NCI-H187 treated with DMSO at 0.1 percent for 48 hours (cell line): ENCODE measurements around the gene LCN2.

Experiments
- DNase-seq: peaks from one replicate; lab custom pipeline; 2025; lab: John Stamatoyannopoulos, UW

Gene LCN2

DNA sequence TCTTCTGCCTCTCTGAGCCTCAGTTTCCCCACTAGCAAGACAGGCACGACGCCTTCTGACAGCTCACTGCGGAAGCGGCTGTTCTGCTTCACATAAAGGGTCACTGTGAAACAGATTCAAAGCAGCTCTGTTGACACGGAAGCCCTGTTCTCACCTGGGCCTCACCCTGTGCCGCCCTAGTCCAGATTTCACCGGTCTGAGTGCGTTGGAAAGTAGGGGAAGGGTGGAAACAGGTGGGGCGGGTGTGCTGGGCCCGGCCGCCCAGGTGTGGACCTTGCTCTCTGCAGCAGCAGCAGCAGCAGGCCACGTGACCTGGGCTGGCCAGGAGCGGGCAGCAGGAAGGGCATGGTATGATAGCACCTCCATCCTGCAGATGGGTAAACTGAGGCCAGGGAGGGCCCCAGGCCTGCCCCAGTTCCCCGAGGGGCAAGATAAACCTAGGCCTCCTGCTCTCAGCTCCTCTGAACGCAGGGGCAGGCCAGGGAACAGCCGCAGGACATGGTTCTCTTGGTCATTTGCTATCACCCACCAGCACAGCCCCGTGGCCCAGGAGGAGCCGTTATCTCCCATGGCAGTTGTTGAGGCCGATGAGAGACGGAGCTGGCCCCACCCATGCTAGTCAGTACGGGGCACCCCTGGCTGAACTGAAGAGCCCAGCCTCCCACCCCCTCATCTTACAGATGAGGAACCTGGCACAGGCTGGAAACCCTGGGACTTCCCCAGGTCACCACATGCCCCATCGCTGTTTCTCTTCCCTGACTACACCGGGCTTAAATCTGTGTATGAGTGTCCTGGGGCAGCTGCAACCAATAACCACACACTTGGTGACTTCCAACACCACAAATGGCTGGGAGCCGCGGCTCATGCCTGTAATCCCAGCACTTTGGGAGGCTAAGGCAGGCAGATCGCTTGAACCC is 33.8 kb upstream of the LCN2 start:
- DNase-seq, result no peak

DNA sequence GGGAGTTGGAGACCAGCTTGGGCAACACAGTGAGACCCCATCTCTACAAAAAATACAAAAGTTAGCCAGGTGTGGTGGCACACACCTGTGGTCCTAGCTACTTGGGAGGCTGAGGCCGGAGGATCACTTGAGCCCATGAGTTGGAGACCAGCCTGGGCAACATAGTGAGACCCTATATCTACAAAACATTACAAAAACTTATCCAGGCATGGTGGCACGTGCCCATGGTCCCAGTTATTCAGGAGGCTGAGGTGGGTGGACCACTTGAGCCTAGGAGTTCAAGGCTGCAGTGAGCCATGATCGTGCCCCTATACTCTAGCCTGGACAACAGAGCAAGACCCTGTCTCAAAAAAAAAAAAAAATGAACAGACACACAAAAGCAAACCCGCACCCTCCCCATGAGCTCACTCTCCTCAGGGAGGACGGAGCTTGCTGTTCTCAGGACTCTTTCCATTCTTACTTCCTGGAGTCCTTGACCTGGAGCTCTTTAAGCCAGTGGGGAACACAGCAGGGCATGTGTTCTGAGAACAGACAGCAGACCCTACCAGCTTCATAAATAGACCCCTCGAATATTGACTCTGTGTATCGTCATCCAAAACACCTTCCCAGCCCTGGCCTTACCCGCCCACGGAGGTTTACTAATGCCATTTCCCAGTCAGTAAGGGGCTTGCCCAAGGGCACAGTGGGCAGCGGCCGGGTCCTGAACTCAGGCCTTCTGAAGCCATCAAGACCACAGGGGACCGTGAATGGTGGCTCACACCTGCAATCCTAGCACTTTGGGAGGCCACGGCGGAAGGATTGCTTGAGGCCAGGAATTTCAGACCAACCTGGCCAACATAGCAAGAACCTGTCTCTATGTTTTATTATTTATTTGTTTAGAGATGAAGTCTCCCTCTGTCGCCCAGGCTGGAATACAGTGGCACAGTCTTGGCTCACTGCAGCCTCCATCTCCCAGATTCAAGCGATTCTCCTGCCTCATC is 32.9 kb upstream of the LCN2 start:
- no peak for DNase-seq

DNA sequence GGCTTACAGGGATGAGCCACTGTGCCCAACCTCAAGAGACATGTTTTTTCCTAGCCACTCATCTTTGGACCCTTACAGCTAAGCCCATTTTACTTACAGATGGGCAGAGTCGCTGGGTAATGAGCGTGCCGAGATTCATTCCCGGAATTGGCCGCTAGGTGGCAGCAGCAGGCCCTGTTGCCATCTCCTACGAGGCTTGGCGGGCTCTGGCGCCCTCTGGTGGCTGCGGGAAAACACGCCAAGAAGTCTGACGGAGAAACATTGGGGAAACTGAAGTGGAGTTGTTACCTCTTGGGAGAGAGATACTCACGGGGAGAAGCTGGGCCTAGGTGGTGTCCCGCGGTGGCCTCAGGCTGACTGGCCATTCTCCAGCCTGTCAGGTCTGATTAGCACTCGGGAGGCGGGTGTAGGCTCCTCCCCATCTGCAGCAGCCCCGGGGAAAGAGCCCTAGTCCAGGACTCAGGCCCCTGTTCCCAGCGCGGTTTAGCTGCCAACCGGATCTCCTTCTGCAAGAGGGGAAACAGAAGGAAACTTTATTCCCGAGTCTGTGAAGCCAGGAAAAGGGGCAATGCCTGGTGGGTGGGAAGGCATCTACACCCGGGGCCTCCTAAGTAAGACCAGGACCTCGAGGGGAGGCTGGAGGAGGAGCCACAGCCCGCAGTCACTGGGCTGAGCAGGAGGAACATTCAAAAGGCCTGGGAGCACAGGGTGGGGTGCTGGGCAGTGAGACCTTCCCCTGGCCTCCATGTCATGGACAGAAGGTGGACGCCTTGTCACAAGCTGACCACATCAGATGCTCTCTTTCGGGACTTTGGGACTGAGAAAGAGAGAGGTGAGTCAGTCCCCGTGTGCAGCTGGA is 31.4 kb upstream of the LCN2 start:
- peak; percentile 21 for DNase-seq

DNA sequence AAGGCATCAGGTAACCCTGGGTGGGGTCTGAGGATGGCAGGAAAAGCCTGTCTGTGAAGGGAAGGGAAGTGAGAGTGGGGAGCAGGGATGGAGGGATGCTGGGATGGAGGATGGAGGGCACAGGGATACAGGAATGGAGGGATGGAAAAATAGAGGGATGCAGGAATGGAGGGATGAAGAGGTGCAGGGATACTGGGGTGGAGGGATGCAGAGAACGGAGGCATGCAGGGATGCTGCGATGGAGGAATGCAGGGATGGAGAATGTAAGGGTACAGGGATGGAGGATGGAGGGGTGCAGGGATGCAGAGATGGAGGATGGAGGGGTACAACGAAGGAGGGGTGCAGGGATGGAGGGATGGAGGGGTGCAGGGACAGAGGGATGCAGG is 30.8 kb upstream of the LCN2 start:
- DNase-seq, result no peak

DNA sequence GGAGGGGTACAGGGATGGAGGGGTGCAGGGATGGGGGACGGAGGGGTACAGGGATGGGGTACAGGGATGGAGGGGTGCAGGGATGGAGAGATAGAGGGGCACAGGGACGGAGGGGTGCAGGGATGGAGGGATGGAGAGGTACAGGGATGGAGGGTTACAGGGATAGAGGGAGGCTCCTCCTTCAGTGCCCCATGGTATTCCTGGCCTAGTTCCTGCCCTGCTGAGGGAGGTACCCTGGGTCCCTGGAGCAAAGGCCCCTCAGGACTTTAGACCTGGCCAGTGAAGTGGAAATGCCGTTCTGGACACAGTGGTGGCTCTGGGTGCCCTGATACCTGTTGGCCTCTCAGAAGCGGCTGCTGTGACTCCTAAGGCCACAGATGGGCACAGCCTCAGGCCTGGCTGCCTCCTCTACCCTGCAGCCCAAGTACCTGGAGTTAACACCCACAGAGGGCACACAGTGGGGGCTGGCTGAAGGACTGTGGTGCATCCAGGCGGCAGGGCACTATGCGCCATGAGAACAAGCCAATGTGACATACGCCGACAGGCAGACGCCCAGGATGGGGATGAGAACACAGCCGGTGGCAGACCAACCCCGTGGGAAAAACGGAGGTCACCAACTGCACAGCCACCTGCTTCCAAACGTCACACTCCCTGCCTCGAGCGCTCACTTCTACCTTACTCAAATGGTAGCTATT is 30.1 kb upstream of the LCN2 start:
- DNase-seq, result no peak

DNA sequence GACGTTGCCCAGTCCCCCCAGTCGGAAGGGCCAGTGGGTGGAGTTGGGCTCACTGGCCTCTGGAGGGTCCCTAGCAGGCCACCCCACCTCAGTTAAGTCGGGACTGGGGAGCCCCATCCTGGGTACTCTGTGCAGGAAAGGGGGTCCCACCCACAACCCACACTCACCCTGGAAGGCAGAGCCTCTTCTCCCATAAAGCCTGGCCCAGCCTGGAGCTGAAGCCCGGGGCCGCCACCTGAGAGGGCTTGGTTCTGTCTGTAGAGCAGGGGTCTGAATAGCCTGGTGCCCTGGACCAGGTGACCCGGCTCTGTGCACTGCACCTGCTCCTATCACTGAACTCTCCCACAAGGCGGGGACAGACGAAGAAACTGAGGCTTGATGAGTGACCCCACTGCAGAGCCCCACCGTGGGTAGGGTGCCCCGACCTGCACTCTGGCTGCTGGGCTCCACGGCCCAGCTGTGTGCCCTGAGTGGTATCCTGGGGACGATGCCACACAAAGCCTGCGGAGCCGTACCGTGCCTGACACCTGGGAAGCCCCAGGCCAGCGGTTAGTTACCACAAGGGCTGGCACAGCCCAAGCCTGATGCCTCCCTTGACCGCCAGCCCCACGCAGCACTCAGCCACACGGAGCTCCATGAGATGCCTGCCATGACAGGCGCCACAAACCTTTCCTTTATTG is 29.1 kb upstream of the LCN2 start:
- DNase-seq, result no peak

DNA sequence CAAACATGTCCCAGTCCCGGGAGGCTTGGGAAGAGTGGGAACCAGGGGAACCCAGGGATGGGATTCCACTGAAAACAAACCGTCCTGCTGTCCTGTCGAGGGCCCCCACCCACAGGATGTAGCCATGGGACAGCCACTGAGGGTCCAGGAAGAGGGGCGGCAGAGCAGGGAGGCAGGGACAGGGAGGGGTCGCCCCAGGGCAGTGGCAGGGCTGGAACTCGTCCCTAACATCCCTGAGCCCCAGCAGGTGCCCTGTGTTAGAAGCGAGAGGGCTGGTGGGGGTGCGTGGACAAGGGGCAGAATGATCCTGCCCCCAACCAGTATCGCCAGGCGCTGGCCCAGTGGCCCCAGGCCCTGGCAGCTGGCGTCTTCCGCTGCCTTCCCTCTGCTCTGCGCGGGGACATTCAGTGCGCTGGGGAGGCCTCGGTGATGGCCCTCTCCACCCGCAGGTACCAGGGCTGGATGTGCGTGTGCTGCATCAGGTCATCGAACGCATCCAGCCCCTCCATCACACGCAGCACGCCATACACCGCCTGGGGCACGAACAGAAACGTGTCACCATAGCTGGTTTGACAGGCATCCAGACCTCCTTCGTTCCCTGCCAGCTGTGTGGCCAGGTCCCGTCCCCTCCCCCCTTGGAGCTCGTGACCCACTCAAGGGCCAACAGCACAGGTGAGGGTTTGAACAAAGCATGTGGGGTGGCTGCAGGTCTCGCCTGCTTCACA is 28.4 kb upstream of the LCN2 start:
- no peak for DNase-seq

DNA sequence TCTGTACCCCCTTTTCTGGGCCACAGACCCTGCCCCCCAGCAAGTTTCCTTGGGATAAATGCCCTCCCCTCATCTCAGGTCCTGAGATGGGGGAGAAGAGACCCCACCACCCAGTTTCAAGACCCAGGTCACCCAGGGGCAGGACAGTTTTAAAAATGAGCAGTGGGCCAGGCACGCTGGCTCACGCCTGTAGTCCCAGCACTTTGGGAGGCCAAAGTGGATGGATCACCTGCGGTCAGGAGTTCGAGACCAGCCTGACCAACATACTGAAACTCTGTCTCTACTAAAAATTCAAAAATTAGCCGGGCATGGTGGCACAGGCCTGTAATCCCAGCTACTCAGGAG is 27.8 kb upstream of the LCN2 start:
- DNase-seq, result no peak

DNA sequence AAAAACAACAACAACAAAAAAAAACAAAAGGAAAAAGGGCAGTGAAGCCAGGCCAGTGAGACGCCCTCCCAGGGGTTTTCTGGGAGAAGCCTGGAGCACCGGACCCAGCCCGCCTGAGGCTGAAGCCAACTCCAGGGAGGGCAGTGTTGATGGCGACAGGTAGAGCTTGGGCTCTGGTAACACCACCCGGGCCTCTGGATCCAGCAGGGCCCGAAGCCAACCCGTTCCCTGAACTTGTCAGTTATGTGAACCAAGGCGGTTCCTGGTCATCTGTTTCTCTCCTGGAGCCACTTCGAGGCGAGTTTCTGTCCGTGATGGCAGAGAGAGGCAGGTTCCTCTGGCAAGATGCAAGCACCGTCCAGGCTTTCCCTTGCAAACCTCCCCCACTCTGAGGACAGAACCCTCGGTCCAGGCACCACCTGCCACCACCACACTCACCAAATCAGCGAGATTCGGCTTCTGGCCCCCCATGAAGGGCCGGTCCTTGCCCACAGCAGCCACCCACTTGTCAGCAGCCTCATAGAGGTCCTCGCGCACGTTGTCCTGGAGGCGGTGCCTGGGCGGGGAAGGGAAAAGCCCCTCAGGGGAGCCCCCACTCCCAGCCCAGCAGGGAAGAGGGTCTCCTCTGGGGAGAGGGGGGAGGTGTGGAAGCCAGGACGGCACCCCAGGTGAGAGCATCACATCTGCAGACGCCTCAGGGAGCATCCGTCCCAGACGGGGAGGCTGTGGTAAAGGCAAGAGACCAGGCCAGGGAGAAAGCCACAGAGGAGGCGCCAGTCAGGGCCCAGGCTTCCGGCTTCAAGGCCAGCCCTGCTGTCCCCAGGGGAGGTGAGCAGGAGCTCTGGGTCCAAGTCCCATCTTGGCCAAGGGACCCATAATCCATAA is 27.1 kb upstream of the LCN2 start:
- DNase-seq, result no peak

DNA sequence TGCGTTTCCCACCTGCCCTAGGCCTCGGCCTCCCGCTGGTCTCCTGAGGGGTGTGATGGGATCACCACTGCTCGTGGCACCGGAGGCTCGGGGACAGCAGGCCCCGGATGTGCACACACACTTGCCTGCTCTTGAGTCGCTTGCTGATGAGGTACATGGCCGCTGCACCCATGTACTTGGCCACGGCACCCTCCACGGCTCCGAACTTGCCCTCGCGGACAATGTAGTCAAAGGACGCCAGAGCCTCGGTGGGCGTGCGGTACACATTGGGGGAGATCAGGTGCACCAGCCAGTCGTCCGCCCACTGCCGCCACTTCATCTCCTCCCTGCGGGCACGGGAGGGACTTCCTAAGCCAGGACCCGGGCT is 26.5 kb upstream of the LCN2 start:
- no peak for DNase-seq

DNA sequence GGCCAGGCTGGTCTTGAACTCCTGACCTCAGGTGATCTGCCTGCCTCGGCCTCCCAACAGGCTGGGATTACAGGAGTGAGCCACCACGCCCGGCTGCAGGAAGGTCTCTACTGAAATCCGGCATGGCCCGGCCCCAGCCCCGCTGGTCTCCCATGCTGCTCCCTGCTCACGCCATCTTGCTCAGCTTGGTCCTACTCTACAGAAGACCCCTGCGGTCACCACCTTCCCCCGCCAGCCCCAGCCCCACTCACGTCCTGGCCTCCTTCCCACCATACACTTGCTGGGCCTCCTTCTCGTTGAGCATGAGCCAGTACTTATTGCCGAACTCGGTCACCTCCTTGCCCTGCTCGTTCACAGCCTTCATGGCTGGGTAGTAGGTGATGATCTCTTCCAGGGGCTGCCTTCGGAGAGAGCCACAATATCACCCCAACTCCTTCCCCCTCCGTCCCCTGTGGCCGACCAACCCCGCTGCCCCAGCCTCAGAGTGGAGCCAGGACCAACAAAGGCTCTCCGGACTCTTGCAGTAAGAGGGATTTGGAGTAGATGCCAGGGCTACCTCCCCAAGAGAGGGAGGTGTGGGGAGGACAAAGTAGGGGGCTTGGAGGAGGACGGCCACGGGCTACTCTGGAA is 25.7 kb upstream of the LCN2 start:
- DNase-seq, result no peak

DNA sequence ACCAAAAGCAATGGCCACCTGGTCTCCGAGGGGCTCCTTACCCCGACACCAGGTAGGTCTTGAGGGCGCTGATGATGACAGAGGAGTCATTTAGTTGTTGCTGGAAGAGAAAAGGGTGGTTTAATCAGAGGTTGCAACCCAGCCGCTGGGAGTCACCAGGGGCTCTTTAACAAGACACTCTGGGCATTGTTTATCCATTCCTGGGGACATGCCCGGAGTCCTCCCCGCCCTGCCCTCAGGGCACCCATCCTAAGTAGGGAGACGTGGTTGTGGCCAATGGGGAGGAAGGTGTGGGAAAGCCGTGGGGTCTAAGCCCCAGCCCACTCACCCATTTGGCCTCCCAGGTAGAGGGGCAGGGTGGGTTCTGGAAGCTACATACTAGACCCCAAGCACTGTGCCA is 24.8 kb upstream of the LCN2 start:
- DNase-seq, result no peak

DNA sequence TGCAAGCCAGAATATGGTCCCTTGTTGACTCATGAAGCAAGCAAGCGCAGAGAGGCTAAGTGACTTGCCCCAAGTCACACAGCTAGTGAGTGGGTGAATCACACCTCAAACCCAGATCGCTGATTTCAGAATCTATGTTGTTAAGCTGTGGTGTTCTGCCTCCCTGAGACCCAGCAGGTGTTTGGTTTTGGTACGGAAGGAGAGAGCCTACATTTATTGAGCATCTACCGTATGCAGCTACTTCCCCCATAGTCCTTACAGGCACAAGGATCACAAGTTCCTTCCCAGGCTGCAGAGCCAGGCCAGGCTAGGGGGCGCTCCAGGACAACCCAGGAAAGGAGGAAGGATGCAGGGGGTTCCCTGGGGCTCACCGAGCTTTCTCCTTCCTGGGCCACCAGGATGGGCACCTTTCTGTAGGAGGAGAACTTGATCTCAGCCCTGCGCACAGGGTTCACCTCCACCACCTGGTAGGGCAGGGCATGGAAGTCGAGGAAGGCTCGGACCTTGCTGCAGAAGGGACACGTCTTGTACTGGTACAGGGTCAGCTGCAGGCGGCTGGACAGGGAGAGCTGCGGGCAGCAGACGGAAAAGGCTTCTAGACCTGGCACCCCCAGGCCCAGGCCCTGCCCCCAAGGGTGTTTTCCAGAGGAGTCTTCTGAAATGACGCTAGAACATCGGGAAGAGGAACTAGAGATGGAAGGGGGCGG is 24.2 kb upstream of the LCN2 start:
- no peak for DNase-seq

DNA sequence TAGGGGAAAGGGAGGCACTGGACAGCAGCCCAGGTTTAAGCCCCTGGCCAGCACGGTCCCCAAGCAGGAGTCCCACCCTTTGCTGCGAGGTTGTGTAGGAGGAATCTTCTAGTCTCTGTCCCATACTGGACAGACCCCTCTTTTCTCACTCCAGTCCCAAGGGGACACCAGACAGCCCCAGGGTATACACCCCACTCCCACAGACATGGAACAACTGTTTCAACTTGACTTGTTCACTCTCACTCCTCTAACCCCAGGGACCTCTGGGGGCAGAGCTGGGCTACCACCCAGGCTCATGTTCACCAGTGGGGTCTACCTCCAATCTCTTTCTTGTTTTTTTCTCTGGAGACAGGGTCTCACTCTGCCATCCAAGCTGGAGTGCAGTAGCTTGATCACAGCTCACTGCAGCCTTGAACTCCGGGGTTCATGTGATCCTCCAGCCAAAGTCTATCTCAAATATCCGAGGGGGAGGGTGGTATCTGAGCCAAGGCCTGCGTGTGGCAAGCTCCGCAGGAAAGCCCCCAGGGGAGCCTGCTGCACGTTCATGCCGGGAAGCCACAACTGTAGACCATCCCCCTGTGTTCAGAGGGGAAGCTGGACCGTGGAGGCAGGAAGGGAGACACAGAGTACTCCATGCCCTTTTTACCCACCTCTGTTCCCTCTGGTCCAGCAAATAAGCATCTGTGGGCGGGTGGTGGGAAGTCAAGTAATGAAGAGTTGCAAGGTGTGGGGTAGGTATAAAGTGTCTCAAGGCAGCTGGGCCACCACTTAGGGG is 23.5 kb upstream of the LCN2 start:
- DNase-seq, result no peak

DNA sequence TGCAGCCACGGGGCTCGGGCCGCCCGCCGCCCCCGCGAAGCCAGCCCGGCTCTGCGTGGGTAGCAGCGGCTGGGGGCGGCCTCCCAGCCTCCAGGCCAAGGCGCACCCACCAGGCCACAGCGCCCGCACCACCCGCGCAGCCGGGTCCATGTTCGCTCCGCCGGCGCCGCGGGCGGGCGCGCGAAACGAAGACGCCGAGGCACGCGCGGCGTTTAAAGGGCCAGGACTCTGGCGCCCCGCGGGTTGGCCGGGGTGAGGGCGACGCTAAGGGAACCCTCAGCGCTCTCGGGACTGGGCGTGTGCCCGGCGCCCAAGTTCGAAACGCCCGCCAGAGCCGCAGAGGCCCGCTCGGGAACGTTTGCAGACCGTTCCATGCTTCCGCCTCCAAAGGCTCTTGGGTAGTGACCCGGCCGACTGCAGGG is 21.7 kb upstream of the LCN2 start, which contains the start of gene PTGES2:
PTGES2 (minus strand) TSS at position 162 of the 422 bp plus-strand sequence; CDS start at position 150, 12 bp downstream.
- DNase-seq, result no peak

DNA sequence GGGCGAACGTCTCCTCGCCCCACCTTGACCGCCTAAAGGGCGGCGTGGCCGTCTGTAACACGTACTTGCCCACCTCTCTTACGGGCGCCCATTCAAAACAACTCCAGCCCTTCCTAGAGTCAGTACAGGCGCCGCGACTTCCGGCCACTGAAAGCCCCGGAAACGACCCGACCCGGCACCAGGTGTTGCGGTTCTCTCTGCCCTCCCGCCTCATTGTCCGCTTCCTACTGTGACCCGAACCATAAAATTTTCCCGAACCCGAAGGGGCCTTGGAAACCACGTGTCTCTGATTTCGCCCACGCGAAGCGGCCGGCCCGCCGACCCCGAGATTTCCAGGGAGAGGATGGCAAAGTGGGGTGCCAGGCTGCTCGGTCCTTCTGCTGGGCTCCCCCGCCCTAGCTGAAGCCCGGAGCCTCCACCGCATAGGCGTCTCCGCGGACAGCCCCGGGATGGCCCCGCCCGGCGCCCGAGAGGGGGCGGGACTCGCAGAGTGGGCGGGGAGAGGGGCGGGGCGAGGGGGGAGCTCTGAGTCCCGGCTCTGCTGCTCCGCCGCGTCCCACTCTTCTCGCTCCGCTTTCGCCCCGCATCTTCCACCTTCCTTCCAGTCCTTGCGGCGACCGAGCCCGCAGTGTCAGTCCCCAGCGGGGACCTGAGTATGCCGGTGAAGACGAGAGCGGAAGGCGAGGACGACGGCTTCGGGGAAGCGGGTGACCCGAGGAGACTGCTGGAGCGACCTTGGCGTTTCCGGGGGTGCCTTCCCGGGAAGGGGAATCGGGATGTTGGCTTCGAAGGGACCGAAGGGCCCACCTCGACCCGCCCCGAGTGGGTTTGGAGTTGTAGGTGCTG is 21.0 kb upstream of the LCN2 start:
- DNase-seq, result peak; percentile 30
